Germinal center (tissue), 1 donor: ENCODE results near the gene NHERF2.

Experiments
- DNase-seq: peaks from one replicate; pipeline ENCODE4 v3.0.0; 2012; ENCODE audit warnings: mixed read lengths, low spot score

The NHERF2 gene

DNA sequence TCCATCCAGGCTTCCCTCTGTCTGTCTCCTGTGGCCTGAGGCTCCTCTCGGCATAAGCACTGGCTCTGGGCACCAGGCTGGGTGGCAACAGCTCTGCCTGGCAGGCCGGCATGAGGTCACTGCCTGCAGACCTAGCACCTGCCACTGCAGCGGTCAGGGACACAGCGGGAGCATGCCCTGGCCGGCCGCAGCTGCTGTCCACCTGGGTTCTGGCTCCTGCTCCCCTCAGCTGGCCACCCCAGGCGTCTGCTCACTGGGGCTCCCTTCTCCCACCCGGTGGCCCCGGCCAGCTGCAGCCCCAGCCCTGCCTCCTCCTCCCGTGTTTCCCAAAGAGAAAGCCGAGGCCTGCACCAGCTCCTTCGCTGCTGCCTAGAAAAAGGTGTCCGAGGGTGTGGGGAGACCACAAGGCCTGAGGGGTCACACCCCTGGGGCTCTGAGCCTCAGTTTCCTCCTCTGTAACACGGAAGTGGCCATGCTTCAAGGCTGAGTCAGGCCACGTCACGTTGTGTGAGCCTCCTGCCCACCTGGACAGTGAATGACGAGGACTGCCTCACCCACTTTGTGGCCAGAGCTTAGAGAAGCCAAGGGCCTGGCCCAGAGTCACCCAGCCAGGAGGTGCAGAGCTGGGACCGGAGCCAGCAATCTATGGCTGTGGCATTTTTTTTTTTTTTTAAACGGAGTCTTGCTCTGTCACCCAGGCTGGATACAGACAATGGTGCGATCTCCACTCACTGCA lies 14.3 kb downstream of the NHERF2 start:
- no peak for DNase-seq

DNA sequence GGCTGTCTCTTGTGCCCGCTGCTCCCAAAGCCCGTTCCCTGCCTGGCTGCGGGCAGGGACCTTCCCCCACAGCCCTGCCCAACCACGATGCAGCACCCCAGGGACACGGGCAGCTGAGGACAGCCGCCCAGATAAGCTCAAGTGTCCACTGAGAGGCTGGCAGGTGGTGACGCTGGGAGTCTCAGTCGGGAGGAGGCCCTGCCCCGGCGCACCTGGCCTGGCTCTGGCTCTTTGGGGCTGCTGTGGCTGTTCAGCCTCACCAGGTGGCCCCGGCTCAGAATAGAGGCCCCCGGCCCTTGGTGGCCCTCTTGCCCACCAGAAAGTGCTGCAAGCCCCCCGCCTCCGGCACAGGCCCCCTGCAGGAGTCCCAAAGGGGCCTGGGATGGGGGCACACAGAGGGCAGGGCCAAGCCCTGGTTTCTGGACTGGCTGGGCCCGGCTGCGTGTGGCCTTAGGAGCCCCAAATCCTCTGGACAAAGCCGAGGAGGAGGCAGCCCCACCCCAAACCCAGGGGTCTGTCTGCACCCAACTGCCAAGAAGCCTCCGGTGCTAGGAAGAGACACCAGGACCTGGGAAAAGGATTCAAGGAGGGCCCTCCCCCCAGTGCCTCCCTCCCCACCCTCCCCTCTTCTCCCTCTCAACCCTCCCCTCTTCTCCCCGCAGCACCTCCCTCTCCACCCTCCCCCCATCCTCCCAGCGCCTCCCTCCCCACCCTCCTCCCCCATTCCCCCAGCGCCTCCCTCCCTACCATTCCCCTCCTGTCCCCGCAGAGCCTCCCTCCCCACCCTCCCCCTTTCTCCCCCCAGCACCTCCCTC lies 15.7 kb downstream of the NHERF2 start:
- DNase-seq: no peak

DNA sequence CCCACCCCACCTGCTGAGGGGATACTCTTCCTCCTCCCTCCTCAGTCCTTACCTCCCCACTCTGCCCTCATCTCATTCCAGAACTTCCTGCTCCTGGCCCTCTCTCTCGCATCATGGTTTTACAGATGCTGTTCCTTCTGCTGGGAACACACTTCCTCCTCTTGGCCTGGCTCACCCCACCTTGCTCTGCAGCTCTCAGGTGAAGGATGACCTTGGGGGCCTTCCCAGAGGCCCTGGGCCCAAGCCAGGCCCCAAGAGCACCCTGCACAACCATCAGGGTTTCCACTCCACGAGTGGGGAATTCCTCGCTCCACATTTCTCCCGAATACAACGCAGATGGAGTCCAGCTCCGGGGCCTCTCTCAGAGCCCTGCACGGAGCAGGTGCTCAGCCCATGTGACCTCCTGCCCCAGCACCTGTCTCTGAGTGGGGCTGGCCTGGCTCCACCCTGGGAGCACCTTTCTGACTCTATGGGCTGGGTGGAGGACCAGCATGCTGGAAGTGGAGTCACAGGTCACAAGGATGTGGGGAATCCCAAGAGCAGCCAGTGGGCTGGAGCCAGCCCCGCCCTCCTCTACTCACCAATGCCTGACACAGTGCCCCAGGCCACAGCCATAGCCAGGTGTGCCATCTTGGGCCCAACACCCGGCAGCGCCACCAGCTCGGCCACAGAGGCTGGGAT lies 16.4 kb downstream of the NHERF2 start:
- DNase-seq: no peak

DNA sequence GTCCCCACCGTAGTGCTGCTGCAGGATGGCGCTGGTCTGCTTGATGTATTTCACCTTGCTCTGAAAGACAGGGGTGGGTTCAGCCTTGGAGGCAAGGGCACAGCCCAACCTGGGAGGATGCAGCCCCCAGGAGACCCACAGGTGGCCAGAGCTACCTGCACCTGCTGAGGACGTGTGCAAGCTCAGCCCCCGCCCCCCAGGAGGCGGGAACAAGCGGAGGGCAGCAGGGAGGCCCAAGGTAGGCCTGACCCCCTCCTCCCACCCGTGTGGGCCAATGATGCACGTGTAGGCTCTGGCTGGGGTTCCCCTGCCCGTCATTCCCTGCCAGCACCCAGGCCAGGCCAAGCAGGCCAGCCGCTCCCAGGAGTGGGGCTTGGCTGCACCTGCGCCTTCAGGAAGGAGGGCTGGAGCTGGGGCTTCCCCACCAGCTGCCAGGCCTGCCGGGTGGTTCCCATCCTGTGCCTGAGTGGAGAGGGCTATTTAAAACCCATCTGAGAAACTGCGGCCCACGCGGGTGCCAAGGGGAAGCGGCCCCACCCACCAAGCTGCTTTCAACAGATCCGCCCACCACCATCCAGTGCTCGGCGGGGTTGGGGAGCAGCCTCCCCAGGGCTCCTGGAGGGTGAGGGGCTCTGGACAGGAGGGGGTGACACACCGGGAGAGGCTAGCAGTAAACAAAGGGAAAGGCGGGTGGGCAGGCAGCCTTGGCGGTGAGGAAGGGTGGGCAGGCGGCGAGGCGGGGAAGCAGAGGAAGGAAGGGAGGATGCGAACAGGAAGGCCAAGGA lies 17.2 kb downstream of the NHERF2 start:
- no peak for DNase-seq

DNA sequence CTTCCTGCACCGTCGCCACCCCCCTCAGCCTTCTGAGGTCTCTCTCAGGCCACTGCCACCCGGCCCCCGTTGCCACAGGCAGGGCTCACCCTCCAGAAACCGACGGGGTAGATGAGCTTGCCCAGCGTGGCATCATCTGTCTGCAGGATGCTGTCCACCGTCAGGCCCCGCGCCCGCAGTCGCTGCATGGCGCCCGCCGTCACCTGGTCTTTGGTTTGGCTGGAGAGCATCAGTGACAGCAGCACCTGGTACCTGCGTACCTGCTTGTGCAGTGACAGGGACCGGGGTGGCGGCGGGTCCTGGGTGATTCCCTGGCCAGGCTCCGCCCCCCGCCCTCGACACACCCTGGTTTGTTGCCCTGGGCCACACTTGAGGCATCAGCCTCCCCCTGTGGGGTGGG lies 17.8 kb downstream of the NHERF2 start:
- no peak for DNase-seq

DNA sequence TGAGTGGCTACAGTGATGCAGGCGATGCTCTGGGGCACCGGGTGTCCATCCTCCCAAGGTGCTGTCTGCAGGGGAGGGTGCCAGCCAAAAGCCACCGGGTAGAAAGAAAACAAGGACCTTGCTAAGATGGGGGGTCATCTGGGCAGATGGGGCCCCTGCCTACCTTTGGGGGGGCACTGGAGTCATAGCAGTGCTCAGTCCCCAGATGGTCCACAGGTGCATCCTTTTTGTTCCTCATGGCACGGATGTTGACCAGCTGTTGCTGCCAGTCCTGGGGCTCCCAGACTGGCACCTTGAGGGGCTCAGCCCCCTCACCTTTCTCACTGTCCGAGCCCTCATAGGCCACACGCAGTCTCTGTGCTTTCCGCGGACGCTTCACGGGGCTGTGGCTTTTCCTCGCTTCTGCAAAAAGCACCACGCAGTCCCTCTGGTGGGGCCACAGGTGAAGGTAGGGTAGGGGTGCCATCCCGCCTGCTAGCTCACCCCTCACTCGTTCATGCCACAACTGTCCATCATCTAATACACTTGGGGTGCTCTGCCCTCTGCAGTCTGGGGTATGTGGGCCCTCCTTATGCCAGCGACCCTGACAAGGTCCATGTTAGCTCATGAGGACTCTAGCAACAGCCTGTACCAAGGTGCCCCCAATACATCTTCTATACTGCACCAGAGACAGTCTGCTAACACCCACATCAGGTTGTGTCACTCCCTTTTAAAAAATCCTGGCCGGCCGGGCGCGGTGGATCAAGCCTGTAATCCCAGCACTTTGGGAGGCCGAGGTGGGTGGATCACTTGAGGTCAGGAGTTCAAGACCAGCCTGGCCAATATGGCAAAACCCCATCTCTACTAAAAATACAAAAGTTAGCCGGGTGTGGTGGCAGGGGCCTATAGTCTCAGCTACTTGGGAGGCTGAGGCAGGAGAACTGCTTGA lies 19.5 kb downstream of the NHERF2 start:
- DNase-seq: no peak

DNA sequence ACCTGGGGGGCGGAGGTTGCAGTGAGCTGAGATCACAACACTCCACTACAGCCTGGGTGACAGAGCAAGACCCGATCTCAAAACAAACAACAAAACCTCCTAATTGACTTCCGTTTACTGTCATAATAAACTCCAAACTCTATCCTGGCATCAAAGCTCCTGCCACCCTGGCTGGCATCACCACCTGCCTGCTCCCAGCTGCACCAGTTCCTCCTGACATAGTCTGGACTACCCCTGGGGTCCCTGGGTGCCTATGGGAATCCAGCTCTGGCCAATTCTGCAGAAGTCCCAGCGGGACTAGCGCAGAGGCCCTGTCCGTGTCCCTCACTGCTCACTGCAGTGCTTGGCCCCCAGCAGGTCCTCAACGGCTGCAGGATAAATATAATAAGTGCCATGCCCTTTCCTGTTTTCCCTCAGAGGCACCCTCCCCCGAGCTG lies 20.2 kb downstream of the NHERF2 start:
- DNase-seq: no peak

DNA sequence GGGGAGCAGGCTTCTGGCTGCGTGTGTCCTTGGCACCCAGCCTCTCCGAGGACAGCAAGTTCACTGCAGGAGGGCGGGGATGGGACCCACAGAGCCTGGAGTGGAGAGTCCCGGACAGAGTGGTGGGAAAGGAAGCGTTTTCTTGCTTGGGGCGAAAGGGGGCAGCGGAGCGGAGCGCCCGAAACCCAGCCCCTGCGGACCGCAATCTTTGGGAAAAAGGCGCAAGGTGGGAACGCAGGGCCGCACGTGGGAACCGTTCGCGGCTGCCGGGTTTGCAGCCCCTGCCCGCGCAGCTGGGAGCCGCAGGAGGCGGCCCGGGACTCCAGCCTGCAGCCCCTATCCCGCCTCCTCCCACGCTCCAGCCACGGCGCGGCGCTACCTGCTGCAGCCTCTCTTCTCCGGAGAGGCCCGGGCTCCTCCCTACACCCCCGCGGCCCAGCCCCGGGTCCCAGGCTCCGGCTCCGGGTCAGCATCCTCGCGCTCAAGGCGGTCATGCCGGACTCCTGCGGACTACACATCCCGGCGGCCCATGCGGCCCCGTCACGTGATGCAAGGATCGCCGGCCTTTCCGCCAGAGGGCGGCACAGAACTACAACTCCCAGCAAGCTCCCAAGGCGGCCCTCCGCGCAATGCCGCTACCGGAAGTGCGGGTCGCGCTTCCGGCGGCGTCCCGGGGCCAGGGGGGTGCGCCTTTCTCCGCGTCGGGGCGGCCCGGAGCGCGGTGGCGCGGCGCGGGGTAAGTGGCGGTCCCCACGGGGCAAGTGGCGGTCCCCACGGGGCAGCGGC lies 20.8 kb downstream of the NHERF2 start, which contains the start of the genes NTHL1 and TSC2:
TSS of gene NTHL1 (minus strand) at position 505 of the 786 bp plus-strand sequence. CDS start at position 494, 11 bp downstream.
TSS of gene TSC2 (plus strand) at position 656 of the 786 bp plus-strand sequence. CDS start 631 bp downstream, outside the sequence.
- DNase-seq: peak; percentile 92

DNA sequence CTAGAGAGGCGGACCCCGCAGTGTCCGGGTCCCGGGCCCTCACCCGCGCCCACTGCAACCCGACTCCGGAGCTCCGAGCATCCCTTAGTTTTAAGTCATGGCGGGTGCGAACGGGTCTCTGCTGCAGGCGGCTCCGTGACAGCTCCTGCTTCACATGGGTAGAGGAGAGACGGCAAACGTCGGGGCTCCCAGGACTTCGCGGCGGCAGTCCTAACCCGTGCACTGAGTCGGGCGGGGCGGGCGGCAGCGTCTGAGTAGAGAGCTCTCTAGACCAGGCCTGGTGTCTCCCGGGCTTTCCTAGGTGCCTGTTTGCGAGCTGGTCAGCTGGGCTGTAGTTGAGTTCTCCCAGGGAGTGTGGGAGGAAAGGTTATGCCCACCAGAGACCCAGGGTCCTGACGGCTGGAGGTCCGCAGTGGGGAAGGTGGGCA lies 21.4 kb downstream of the NHERF2 start:
- DNase-seq: no peak

DNA sequence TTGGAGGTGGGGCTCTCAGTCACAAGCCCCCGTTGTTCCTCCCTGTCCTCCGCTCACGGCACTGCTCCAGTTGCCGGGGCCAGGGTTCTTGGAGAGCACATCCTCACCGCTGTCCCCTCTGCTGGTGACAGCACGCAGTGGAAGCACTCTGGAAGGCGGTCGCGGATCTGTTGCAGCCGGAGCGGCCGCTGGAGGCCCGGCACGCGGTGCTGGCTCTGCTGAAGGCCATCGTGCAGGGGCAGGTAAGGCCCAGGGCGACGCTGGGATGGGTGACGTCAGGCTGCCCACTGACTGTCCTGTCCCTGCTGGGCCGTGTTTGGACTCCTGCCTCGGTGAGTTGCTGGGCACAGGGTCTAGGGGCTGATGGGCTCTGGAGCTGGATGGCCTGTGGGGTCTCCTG lies 26.5 kb downstream of the NHERF2 start:
- DNase-seq: no peak

DNA sequence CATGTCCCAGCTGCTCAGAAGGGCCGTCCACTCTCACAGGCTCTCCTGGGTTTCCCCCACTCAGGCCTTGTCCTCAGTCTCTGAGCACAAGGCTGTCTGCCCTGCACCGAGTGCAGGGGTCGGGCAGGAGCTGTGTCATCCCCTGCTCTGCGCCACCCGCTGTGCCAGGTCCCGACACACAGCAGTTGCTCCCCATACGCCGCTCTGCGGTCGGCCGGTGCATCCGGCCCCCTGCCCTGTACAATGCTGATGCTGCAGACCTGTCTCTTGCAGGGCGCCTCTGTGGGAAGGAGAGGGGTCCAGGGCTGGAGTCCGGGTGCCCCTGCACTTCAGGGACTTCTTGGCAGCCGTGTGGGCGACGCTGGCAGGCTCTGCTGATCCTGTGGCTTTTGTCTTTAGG lies 27.2 kb downstream of the NHERF2 start:
- no peak for DNase-seq

DNA sequence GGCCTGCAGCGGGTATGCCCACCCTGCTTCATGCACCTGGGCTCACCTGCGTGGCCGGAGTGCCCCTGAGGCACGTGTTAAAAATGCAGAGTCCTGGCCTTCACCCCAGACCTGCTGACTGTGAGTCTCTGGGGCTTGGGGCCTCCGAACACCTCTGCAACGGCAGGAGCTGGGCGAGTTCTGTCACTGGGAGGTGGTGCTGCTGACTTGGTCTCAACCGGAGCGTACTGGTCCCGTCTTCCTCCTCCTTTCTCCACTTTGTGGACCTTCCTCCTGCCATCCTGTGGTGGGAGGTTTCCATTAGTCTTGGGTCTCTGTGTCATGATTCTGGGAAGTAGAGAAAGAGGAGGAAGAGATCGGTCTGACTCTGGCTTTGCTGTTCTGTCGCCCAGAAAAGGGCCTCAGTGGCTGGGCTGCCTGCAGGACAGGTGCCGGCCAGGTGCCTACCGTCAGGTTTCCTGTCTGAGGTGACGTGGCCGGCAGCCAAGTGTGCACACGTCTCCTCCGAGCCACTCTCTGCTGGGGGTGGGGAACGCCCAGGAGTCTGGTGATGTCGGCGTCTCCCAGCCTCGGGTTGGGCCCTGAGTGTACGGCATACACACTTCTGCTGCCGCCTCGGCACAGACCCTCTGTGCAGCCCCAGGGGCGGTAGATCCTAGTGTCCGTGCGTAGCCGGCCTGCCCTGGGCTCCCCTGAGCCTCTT lies 28.0 kb downstream of the NHERF2 start:
- DNase-seq: no peak

DNA sequence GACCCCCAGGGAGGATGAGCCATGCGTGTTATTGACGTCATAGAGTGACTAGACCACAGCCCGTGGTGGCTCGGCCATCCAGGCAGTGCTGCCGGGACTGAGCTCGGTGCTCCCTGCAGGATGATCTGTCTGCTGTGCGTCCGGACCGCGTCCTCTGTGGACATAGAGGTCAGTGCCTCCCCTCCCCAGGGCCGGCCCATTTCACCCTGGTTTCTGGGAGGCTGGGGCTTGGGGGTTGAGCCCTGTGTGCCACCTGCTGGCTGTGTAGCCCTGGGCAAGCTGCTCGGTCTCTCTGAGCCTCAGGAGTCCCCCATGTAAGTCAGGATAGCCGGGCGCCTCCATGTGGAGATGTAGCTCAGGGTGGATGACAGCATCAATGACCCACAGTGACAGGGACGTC lies 29.4 kb downstream of the NHERF2 start:
- DNase-seq: no peak

DNA sequence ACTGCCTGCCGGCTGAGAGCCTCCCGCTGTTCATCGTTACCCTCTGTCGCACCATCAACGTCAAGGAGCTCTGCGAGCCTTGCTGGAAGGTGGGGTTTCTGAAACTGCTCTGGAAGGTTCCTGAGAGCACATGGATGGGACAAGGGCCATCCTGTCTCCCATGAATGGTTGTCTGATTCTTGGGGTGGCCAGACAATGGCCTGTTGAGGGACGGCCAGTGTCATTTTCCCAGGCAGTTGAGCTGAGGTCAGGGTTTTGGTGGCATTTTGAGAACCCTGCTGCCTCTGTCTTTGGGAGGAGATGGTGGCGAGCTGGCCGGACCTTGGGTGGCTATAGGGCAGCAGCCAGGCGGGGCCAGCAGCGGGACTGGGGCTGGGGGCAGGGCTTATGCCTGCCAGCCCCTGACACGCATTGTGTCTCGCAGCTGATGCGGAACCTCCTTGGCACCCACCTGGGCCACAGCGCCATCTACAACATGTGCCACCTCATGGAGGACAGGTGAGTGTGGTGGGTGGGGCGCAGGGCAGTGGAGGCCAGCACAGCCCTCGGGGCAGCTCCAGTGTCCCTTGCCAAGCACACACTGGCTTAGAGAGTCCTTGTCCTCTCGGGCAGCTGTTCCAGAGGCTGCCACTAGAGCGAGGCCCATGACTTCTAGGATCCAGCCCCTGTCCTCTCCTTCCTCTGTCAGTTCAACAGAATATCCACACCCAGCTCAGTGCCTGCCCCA lies 30.1 kb downstream of the NHERF2 start:
- DNase-seq: no peak

DNA sequence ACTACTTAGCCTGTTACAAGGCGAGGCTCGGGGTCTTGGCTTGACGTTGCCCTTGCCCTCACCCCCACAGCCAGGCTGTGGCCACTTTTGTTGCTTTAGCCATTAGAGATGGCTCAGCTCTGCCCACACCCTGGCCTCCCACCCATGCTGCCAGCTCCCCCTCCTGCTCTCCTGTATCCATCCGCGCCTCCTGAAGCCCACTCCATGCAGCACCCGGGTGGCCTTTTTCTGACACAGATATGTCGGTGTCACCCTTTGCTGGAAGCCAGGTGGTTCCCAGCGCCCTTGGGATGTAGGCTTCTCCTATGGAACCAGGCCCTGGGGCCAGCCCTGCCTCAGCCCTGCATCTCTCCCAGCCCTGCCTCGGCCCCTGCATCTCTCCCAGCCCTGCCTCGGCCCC lies 30.7 kb downstream of the NHERF2 start:
- no peak for DNase-seq

DNA sequence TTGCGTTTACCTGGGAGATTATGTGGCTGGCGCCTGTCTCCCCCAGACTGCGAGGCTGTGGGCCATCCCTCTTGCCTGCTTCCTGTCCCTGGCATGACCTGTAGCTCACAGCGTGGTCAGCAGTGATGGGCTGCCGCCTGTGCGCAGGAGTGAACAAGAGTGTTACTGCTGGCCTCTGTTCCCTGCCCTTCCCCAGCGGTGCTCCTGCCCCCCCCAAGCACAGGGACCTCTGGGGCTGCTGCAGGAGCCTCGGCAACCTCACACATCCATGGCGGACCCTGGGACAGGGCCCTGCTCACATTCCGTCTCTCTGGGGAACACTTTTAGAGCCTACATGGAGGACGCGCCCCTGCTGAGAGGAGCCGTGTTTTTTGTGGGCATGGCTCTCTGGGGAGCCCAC lies 31.7 kb downstream of the NHERF2 start:
- DNase-seq: no peak

DNA sequence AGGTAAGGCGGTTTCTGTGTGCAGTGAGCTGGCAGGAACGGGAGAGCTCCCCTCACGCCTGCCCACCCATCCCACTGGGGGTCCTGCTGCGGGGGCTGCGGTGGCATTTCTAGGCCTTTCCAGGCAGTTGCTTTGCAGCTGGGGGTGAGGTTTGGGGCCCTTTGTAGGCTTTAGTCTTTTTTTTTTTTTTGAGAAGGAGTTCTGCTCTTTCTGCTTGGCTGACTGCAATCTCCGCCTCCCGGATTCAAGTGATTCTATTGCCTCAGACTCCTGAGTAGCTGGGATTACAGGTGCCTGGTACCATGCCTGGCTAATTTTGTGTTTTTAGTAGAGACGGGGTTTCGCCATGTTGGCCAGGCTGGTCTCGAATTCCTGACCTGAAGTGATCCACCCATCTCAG lies 32.2 kb downstream of the NHERF2 start:
- DNase-seq: no peak

DNA sequence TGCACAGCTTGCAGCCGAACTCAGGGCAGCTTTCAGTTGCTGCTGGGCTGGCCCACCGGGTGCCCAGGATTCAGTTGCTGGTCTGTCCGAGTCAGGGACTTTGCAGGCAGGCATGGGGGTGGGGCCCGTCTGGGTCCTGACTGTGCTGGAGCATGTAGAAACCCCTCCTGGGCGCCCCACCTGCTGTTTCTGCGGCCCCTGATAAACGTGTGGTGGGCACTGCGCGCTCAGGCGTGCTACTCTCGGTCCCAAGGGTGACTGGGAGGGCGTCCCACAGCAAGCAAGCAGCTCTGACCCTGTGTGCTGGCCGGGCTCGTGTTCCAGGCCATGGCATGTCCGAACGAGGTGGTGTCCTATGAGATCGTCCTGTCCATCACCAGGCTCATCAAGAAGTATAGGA lies 33.6 kb downstream of the NHERF2 start:
- DNase-seq: no peak

DNA sequence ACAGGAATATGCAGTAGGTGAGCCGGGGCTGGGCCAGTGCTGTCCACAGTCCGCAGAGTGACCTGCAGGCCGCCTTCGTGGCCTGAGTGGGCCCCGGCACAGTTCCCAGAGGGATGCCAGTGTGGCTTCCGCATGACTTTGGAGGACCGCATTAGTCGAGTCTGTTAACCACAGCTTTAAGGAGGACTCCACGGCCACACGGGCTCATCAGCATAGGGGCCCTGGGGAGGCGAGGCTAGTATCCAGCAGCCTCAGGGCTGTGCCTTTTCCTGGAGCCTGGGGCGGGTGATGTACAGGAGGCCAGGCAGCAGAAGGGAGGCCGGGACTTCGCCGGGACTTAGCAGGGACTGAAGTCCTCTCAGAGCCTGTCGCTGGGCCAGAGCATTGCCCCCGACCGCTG lies 34.3 kb downstream of the NHERF2 start:
- DNase-seq: no peak
